Kidney (tissue), 14 donors: Measurements from ENCODE around the gene DCAF5. TPM values are rescaled to one million over a fixed set of nuclear protein-coding genes. Genes with fewer than 3 reads are reported as not detected.

ENCODE experiments used
- DNase-seq, 5 donors: peaks; one replicate each; pipeline ENCODE4 v3.0.0-alpha.2; 2013 to 2020
- FAIRE-seq: peaks from 2 replicates; lab custom pipeline; 2012; peaks lifted over from hg19 to GRCh38; lab: Jason Lieb, UNC
- H3K27ac ChIP-seq, 2 donors: one replicate each; pipeline ENCODE4 v1.7.0; 2013; ENCODE audit warnings: low read depth in 2 of 2, low read length in 2 of 2, inconsistent platforms in 1 of 2
- H3K27me3 ChIP-seq: one replicate; pipeline ENCODE4 v1.7.1; 2013; ENCODE audit warnings: low read length, inconsistent platforms; ENCODE audit not compliant: control insufficient read depth, insufficient read depth
- H3K36me3 ChIP-seq, 3 donors: one replicate each; pipeline versions ENCODE4 v1.7.0 to v1.7.1; 2013; ENCODE audit warnings: low read length in 3 of 3, control low read depth in 1 of 3, inconsistent platforms in 1 of 3; ENCODE audit not compliant: insufficient read depth in 3 of 3, control insufficient read depth in 2 of 3
- H3K4me1 ChIP-seq, 3 donors: one replicate each; pipeline versions ENCODE4 v1.7.0 to v1.7.1; 2013; ENCODE audit warnings: low read length in 3 of 3, inconsistent platforms in 1 of 3, low read depth in 1 of 3; ENCODE audit not compliant: control insufficient read depth in 2 of 3, insufficient read depth in 2 of 3
- H3K4me3 ChIP-seq, 3 donors: one replicate each; pipeline versions ENCODE4 v1.7.0 to v1.8.1; 2013; ENCODE audit warnings: low read length in 3 of 3, control low read depth in 1 of 3, inconsistent platforms in 1 of 3
- H3K9ac ChIP-seq, 3 donors: one replicate each; pipeline versions ENCODE4 v1.7.0 to v1.7.1; 2013; ENCODE audit warnings: low read length in 3 of 3, control low read depth in 1 of 3, inconsistent platforms in 1 of 3
- H3K9me3 ChIP-seq, 3 donors: one replicate each; pipeline versions ENCODE4 v1.7.0 to v1.7.1; 2013; ENCODE audit warnings: low read length in 3 of 3, control low read depth in 1 of 3, inconsistent platforms in 1 of 3; ENCODE audit not compliant: control insufficient read depth in 2 of 3, insufficient read depth in 1 of 3
- intact Hi-C: fragments of 100-400 bp; cut with DNase I; formaldehyde crosslinking; loops from one replicate; pipeline ENCODE4 v1.11.1; 2022
- polyA plus RNA-seq: library from polyadenylated mRNA; stranded (reverse); fragments of 350-450 nt; fragmentation: Illumina TruSeq; extraction: RNeasy Lipid Tissue Mini Kit (QIAGEN cat#74804); gene quantifications from one replicate; pipeline ENCODE4 v1.2.3, GENCODE V29; 2014; ENCODE audit warnings: low read depth, low replicate concordance; ENCODE audit not compliant: insufficient read depth
- total RNA-seq: library from RNA; stranded (reverse); fragmentation: NEBNext Ultra II Directional; extraction: Animal tissue kit (Norgen Biotek cat#: 25700); gene quantifications from one replicate; pipeline ENCODE4 v1.2.1, GENCODE V29; 2021
- TF ChIP-seq, protein P1 (sequence below): IDR thresholded peaks from 3 replicates; pipeline ENCODE4 v1.5.1; 2012; ENCODE audit warnings: mild to moderate bottlenecking, moderate library complexity, borderline replicate concordance; ENCODE audit not compliant: insufficient read depth; ENCODE audit errors: extremely low read depth
- donor health status: control.
- donor health status: control.
- donor health status: control.
- donor health status: control.
- donor health status: control.
- donor health status: DM: yes; HTN: yes; CAD: no.
- donor health status: Normal renal cell carcinoma (clear cell type).

DCAF5 gene
- total and polyA plus RNA-seq, 2 donors from 2014 or later = 17.3 to 51.0 TPM

DNA sequence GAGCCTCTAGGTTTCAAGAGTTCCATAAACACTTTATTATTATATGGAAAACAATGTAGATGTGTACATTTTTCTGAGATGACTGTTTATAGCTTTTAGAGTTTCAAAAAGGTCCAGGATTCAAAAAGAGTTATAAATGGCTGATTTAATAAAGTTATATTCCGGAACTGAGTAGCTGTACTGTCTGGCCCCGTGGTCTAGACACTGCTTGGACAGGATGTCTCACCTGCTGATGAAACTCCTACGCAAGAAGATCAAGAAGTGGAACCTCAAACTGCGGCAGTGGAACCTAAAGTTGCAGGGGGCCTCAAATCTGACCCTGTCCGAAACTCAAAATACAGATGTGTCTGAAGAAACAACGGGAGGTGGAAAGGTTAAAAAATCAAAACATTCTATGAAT, 69.7 kb downstream of the DCAF5 start:
- Histone ChIP-seq H3K27me3 (no peaks in the 10 kb centered on the region), H3K9me3 (no peaks in the 10 kb centered on the region), H3K9ac (no peak overlapping the region), H3K36me3 (peaks cover 0 to 10% (median 4%) of the 10 kb centered on the region in 3 donors), H3K4me1 (peaks cover 4 to 14% (median 5%) of the 10 kb centered on the region in 3 donors), H3K27ac (no peak overlapping the region), H3K4me3 (no peak overlapping the region)
- TF ChIP-seq, protein P1, sequence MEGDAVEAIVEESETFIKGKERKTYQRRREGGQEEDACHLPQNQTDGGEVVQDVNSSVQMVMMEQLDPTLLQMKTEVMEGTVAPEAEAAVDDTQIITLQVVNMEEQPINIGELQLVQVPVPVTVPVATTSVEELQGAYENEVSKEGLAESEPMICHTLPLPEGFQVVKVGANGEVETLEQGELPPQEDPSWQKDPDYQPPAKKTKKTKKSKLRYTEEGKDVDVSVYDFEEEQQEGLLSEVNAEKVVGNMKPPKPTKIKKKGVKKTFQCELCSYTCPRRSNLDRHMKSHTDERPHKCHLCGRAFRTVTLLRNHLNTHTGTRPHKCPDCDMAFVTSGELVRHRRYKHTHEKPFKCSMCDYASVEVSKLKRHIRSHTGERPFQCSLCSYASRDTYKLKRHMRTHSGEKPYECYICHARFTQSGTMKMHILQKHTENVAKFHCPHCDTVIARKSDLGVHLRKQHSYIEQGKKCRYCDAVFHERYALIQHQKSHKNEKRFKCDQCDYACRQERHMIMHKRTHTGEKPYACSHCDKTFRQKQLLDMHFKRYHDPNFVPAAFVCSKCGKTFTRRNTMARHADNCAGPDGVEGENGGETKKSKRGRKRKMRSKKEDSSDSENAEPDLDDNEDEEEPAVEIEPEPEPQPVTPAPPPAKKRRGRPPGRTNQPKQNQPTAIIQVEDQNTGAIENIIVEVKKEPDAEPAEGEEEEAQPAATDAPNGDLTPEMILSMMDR = no peak
- DNase-seq (no peak), FAIRE-seq (no peak)
- intact Hi-C loops = no loop called here

DNA sequence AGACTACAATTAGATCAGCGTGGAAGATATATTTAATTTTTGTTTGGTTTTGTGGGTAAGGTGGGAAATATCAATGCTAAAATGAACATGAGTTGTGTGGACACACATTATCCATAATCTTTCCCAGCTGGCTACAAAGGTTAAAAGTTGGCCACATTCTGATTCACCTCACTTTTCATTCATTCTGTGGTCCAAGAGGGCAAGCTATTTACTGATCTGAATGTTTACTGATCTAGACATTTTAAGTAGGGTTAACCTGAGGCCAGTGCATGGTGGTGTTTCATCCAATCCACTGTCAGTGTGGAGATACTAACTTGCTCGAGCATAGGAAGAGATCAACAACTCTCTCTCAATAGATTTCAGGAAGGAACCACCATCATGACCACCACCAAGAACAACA, 71.6 kb downstream of the DCAF5 start:
- no peak for FAIRE-seq
- Histone ChIP-seq H3K9ac (no peak overlapping the region), H3K36me3 (peaks cover 2 to 10% (median 3%) of the 10 kb centered on the region in 3 donors), H3K4me3 (no peak overlapping the region), H3K4me1 (peaks cover 0 to 14% (median 4%) of the 10 kb centered on the region in 3 donors), H3K27ac (no peak overlapping the region), H3K27me3 (no peaks in the 10 kb centered on the region), H3K9me3 (no peaks in the 10 kb centered on the region)
- TF ChIP-seq, protein P1 = no peak
- no peak for DNase-seq
- intact Hi-C loops = no loop called here

DNA sequence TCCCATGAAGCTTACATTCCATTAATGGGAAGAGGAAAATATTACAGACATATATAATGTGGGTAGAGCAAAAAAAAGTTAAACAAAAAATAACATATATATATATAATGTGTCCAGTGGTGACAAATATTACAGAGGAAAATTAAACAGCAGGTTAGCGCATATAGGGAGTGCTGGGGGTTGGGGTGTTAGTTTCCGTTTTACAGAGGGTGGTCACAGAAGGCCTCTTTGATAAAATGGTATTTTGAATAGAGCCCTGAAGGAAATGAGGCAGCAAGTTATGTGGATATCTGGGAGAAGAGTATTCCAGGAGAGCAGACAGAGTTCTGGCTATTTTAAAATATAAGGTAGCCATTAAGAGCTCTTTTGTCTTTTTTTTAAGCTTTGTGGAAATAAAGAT, 73.2 kb downstream of the DCAF5 start:
- FAIRE-seq = no peak
- no peaks in the 10 kb centered on the region for H3K27me3 ChIP-seq
- intact Hi-C loops = no loop called here
- H3K4me1 ChIP-seq = peaks cover 0 to 14% (median 4%) of the 10 kb centered on the region in 3 donors
- H3K36me3 ChIP-seq = peaks cover 0 to 6% (median 3%) of the 10 kb centered on the region in 3 donors
- peak overlapping the region in 1 of 2 donors; percentile 85 for H3K27ac ChIP-seq
- no peaks in the 10 kb centered on the region for H3K9me3 ChIP-seq
- no peak overlapping the region for H3K4me3 ChIP-seq
- TF ChIP-seq, protein P1 = no peak
- no peak overlapping the region for H3K9ac ChIP-seq
- DNase-seq = no peak
